ENCODE data around the gene CYB561D1.
A peak's percentile ranks its signal among the peaks of the same experiment; 100 is the strongest.

The CYB561D1 gene

DNA sequence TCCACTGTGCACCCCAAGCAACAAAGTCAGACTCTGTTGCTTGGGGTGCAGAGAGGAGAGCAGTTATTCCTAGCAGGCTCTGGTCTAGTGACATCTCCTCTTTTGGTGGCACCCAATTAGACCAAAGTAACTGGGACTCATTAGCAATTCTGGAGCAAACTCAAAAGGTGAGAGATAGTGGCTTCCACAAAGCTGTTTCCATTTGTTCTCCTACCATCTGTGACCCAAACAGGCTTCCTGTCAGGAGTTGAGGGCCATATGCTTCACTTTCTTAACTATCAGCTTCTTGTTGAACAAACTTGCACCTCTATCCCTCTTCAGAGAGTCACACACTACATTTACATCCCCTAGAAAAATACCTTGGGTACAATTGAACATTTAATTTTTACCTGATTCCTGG, 11.7 kb upstream of the CYB561D1 start:
- no peak for DNase-seq

DNA sequence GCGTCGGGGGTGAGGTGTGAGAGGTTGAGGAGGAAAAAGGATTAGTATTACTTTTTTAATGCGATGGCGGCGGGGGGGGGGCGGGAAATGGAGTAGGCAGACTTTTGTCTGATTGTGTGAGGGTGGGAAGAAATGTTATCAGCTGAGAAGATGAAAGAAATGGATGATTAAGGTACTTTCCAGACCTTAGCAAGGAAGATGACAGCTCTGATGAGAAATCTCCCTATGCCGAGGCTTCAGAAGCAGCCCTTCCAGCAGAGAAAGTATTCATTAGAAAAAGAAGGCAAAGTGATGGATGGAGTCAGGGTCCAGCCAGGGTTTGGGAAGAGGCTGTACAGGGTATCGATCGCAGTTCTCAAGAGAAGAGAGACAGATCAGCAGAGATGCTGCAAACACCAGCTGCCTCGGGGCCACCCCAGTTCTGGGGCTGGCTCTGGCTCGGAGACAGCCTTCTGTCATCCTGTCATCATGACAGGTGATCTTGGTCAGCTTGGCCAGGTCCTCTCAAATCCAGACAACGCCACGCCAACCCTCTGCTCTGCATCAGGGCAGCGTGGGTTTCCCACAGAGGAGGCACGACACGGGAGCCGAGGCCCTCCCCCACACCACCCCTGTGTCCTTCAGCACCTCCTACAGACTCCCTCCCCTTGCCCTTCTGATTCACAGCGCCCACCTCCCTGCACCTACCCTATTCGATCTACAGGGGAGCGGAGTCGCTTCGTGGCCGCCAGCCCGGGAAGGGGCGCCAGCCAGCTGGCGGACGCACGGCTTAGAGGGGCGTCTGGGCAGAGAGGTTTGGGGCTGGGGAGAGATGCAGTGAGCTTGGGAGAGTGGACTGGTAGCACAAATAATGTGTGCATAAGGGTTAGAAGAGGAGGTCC, 10.9 kb upstream of the CYB561D1 start:
- DNase-seq = peak in 1 of 2 donors; percentile 41

DNA sequence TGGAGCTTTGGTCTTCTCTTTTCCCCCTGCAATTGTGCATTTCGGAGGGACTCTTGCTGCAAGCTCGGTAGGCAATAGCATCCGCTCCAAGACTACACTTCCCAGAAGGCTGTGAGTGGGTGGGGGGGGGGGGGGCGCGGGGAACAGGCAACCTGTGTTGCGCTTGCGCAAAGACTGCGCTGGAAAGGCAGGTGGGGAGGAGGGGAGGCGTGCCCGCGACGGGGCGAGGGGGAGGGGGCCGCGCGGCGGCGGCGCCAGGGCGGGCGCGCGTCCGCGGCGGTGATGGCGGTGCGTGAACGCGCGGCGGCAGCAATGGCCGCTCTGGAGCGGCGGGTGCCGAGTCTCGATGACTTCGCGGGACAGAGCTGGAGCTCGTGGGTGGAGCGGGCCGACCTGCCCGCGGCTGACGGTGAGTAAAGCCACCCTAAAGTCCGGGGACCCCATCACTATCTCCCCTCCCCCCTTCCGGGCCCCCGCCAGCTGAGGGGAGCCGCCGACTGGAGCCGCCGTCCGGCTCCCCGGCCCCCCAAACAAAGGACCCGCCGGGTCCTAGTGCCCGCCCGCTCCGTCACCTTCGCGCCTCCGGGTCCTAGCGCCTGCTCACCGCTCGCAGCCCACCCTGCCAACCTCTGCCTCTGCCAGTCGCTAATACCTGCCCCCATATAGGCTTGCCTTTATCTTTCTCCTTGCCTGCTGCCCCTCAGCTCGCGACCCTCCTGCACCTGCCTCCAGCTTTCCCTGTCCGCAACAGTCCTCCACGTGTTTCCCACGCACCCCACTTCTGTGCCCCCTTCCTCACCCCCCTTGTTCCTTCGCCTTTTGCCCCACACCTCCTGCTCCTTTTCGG, 10.0 kb upstream of the CYB561D1 start, which contains the start of gene ATXN7L2:
ATXN7L2 (plus strand) TSS at position 234 of the 847 bp plus-strand sequence; CDS start at position 283, 49 bp downstream.
- DNase-seq = peak; percentile 89

DNA sequence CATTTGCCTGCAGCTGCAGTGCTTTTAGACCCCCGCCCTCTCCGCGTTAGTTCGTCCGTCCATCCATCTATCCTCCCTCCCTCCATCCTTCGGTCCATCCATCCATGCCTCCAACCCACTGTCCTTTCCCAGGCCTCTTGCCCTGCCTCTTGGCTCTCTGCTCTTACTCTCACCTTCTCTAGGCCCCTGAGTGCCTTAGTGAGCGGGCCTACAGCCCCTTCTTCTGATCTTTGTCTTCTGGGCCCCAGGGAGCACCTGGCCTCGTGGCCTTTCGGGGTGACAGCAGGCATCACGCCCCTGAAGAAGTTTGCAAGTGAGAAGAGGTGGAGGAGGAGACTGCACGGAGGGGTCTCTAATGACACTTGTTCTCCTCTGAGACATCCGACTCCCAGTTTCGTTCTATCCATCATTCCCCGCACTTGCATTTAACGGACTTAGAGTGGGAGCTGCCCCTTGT, 9.3 kb upstream of the CYB561D1 start:
- DNase-seq = peak in 1 of 2 donors; percentile 35

DNA sequence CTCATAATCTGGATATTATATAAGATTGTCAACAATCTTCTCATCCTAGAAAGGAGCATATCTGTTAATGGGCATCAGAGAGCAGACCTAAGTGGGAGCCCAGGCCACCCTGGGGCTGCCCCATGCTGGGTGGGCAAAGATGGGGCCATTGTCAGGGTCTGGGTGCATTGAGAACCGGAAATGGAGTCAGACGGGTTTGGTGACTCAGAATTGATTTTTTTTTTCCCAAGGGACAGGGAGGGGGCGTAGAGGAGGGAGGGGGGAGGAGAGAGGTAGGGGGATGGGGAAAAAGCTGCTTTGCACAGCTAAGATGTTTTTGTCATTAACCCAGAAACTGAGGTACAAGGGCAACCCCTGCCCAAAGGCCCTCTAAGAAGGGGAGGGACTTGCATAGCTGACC, 8.9 kb upstream of the CYB561D1 start:
- no peak for DNase-seq

DNA sequence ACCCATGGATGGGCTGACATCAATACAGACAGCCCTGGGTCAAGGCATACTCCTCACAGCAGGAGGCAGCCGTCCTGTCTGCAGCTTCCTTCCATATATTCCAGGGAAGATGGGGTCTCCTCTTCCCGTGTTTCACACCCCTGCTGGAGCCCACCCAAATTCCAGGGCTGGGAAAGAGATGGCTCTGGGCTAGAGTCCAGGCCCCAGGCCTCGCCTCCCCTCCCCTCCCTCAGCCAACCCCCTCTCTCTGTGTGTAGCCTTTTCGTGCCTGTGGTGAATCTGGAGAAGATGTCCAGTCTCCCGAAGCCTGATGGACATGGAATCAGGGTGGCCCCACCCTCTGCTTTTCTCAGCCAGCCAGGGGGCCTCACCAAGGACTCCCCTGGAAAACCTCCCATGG, 6.6 kb upstream of the CYB561D1 start:
- no peak for DNase-seq

DNA sequence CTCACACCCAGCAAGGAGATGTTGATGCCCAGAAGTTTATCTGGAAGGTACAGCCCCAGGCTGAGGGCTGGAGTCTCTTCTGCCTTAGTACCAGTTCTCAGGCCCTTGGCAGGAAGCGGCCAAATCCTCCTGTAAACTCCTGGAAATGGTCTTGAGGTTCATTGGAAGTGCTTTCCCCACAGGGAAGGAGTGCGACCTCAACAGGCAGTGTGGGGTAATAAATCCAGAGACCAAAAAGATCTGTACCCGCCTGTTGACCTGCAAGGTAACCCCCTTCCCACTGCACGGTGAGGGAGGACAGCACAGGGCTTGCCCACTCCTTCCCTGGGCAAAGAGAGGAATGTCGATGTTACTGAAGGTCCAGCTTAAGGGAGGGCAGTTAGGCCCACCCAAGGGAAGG, 5.7 kb upstream of the CYB561D1 start:
- DNase-seq = no peak

DNA sequence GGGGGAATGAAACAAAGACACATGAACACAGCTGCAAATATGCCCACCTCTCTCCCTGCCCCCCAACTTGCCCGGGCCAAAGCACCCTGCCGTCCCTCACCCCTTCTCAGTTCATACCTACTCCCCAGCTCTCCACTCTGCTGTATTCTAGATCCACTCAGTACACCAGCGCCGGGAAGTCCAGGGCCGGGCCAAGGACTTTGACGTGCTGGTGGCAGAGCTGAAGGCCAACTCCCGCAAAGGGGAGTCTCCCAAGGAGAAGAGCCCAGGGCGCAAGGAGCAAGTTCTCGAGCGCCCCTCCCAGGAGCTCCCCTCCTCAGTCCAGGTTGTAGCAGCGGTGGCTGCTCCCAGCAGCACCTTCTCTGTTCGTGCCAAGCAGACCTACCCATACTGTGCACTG, 5.2 kb upstream of the CYB561D1 start:
- DNase-seq = no peak

DNA sequence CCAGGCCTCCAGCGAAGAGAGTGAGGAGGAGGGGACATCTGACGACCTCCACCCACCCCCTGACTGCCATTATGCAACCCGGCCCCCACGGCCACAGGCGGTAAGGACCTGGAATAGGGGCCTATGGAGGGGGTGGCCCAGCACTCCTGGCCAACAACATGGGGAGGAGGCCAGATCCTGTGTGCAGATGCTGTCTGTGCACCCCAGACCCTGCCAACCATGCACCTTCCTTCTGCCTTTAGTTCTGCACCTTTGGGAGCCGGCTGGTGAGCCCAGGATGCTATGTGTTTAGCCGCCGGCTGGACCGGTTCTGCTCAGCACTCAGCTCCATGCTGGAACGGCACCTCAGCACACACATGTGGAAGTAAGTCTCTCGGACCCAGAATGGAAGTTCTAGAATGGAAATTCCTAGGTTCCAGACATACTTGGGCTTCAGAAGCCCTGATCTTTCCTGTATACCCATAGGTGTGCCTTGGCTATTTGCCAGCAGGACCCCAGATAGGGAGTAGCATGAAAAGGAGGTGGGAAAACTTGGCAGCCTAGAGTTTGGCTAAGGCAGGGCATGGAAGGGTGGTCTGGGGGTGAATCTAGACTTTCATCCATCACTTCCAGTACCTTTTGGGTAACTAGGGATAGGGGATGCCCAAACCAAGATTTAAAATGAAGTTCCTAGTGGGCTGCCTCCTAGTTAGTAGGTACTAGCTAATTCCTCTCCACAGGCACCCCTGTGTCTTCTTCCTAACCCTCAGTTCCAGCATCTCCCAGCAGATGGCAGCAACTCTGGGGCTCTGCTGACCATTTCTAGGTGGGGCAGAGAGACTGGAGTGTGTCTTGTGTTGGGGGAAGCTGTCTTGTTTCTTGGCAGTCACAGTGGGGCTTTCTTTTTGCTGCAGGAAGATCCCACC, 3.6 kb upstream of the CYB561D1 start:
- peak; percentile 79 to 82 for DNase-seq

DNA sequence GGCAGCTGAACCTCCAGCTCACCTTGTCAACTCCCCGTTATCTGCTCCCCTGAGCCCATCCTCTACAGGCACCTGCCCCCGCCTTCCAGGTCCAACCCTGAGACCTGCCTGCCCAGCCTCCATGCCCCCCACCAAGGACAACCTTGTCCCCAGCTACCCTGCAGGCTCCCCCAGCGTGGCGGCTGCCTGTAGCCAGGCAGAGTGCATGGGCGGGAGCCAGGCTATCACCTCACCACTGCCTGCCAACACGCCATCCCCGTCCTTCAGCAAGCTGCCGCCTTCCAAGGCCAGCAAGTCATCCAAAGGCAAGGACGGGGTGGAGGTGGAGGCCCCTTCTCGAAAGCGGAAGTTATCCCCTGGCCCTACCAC, 3.0 kb upstream of the CYB561D1 start:
- no peak for DNase-seq

DNA sequence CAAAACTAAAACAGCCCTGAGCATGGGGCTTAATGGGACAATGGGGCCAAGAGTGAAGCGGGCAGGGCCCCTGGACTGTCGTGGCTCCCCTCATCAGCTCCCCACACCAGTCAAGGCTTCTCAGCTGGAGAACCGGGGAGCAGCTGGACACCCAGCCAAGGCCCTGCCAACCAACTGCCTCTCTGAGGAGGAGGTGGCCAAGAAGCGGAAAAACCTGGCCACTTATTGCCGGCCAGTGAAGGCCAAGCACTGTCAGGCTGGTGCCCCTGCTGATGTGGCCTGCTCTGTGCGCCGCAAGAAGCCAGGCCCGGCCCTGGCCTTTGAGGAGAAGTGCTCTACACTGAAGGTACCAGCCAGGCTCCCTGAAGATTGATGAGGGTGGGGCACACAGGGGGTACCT, 2.5 kb upstream of the CYB561D1 start:
- no peak for DNase-seq

DNA sequence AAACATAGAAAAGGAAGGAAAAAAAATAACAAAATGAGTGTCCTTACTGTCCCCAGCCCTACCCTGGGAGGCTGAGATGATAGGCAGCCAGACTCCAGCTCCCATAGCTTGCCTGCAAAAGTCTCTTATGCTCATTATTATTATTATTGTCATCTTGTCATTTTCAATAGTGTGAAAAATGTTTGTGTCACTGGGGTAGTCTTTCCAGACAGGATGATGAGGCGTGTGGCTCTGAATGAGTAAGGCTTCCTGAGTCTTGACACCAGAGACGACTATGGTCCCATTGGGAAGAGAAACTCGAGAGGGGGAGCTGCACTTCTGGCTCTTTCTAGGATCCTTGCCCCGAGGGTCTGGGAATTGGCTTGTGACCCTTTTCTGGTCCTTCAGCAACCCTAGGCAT, 1.1 kb upstream of the CYB561D1 start:
- no peak for DNase-seq

DNA sequence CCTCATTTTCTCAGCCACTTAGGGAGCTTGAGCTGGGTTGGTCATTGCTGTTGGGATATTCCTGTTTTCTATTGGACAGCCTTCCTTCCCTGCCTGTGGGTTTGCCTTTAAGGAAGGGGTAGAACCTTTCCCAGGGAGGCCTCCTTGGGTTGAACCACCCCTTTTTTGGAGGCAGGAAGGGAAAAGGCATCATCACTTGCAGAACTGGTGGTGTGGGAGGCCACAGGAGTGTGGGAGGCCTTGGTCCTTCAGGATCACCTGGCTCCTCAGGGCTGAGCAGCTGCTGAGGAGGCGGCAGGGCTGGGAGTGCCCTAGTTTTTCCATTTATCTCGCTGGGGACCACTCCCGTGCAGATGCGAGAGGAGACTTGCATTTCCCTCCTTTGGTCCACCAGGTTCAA, 667 bp upstream of the CYB561D1 start:
- DNase-seq = no peak

DNA sequence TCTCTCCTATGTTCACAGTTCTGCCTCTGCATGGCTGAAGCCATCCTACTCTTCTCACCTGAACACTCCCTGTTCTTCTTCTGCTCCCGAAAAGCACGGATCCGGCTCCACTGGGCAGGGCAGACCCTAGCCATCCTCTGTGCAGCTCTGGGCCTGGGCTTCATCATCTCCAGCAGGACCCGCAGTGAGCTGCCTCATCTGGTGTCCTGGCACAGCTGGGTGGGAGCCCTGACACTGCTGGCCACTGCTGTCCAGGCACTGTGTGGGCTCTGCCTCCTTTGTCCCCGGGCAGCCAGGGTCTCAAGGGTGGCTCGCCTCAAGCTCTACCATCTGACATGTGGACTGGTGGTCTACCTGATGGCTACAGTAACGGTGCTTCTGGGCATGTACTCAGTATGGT, 1.8 kb downstream of the CYB561D1 start:
- DNase-seq = no peak

DNA sequence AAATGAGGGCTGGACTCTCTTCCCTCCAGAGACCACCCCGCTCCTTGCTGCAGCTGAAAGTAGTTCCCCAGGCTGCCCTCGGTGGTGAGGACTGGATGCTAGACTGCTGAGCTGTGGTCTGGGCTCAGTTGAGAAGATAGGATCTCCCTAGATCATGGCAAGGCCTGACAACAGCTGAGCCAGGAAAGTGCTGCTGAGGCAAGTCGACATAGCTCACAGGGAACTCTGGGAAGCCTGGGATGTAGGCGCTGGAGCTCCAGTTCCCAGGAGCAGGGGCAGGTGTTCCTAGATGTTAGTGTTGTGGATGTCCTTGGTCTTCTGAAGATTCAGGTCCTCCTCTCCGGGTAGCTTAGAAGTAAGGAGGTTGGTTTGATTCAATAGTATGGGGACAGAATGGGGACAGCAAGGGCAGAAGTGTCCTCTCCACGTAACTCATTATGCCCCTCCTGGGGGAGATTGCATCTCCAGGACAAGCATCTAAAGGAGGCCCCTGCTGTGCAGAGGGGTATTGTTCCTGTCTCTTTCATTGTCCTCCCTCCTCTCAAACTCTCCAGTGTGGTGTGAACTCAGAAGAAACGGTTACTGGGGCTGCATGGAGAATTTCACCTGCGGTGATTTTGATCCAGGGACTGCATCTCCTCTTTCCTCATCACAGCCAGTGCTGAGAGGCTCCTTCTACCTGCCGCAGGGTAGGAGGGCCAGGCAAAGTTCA, 3.7 kb downstream of the CYB561D1 start:
- DNase-seq = no peak

DNA sequence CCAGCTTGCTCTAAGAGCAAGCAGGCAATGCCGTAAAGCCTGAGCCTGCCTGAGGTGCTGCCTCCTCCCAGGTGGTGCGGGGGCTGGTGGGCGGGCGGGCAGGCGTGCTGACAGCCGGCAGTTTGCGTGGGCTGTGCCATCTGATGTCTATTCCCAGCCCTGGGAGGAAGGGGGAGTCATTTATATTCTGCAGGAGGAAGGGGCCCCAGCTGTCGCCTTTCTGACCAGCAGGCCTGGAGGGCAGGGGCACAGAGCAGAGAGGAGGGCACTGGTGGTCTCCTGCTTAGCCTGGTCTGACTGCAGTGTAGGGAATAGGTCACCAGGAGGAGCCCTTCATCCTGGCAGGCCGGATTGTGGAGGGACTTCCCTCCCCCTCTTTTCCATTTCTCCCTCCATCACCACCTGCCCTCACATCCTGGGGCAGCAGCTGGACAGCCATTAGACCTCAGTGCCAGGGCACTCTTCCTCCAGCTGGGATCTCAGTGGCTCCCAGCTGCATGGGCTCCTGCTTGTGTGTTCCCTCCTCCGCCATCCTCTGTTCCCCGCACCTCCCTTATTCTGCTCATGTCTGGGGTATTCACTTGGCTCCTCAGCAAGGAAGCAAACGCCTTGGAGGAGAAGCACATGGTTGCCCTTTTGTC, 4.4 kb downstream of the CYB561D1 start:
- peak in 1 of 2 donors; percentile 33 for DNase-seq

DNA sequence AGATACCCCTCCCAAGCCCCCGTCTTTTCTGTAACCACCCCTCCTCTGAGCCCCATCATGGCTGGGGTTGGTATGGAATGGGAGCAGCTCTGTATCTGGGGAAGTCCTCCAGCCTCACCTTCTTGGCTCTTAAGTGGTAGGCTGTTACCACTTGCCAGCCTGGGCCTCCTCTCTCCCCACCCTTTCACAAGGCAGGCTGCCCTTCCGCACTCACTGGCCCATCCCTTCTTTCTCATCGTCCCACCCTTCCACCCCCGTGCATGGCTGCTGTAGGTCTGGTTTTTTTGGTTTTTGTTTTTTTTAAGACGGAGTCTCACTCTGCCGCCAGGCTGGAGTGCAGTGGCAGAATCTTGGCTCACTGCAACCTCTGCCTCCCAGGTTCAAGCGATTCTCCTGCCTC, 5.2 kb downstream of the CYB561D1 start:
- no peak for DNase-seq

DNA sequence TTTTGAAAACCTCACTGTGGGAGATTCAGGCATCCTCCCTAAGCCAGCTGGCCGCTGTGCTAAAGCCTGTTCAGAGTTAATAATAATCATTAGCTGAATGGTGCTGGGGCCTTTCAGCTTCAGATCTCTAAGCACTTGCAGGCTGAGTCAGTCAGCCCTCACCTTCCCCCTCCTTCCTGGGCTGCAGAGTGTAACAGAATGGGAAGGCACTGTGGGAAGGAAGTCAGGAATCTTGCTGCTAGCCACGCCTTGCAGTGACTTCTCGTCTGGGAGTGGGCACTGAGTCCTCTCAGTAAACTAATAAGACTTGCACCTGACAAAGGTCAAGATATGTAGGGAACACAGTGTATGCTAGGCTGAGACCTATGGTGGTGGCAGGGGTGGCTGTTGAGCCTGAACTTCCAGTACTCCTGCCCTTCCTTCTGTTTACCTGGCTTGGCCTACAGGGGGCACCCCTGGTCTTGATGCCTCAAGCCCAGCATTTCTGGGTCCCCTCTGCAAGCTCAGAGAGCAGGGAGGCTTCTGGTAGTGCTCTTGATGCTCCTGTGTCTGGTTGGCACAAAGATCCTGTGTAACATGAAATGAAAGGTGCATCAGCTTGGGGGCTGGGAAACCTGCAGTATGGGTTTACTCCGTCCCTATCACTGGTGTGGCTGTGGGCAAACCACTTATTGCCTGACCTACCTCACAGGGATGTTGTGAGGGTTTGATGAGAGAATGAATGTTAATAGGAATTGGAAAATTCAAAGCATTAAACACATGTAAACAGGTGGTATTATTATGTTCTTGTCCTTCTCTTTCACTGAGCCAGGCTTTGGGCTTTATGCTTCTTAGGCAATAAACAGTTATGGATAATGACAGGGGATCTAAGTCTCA, 6.0 kb downstream of the CYB561D1 start:
- peak; percentile 70 to 73 for DNase-seq

DNA sequence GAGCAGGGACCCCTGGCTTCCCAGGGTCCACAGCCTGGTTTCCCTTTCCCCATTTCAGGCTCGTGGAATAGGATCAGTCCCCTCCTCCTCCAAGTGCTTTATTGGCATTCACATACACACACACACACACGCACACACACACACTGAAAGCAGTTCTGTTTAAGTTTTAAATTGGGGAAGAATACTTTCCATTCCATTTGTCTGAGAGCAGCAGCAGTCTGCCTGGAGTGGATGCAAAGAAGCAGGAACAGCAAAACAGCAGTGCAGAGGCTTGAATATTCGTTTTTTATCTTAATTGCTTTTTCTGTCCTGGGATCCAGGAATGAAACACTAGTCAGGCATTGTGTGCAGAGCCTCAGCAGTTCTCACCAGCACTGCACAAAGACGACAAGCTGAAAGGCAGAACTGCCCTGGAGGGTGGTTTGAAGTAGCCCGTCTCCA, 7.1 kb downstream of the CYB561D1 start:
- no peak for DNase-seq

DNA sequence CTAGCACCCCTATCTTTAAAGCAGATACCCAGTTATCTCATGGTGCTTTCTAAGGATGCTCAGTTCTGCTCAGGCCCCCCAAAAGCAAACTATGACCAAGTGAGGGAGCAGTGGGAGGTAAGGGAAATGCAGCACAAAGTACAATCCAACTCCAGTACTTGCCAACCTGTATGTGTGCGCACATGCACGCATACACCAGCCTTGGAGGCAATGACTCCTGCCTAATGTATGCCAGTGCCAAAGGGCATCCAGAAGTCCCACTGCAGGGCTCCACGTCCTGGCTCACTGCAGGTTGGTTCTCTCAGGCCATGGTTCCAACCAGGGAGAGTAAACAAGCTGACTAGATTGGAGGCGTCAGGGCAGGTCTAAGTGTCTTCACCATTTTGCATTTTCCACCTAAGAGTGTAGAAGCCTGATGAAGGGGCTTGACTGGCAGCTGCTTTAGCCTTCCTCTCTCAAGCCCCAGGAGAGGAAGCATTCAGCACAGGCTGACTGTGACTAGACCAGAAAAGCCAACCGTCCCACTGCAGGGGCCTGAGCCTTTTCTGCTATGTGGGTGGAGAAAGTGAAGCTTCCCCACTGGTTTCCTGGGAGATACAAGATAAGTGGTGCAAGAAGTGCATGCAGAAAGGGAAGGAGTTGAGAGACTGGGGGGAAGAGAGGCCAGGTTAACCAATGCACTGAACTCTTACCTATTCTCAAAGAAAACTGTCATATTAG, 7.9 kb downstream of the CYB561D1 start:
- DNase-seq = no peak

All from stimulated activated CD4-positive, alpha-beta T cell treated with anti-CD3 and anti-CD28 coated beads, Interleukin-2, amount 100 ng/mL, for 24 hours (primary cell).